ENCODE data around the gene LPCAT2.

LPCAT2 gene

DNA sequence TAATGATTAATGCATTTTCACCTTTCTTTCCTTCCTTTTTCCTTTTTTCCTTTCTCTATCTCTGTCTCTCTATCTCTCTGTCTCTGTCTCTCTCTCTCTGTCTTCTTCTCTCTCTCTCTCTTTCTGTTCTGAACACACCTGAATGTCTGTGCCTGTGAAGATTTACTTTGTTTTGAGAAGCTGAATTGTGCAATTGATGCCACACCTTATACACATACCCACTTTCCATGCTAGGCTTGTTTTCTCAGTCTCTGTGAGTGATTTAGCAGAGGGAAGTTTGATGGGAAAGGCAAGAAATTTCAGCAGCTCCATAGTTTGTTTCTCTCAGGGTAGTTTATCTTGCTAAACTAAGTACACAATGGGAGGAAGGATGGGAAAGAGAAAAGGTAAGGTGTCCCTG is 48.3 kb downstream of the LPCAT2 start:
- no peak for DNase-seq

DNA sequence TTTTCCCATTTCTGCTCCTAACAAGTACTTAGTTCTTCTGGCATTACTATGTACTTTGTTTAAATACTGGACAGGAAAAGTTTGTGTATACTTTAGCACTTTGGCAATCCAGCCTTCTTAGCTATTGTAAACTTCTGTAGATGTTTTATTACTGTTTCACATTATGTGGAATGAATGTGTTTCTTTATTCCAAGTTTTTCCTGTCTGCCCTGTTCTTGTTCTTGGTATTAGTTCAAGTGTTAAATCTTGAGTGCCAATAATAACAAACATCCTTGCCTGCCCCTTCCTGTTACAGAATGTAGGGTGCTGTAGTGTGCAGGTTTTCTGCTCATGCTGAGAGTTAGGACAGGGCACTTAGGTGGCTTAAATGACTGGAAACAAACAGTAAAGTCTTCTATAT is 50.4 kb downstream of the LPCAT2 start:
- no peak for DNase-seq

DNA sequence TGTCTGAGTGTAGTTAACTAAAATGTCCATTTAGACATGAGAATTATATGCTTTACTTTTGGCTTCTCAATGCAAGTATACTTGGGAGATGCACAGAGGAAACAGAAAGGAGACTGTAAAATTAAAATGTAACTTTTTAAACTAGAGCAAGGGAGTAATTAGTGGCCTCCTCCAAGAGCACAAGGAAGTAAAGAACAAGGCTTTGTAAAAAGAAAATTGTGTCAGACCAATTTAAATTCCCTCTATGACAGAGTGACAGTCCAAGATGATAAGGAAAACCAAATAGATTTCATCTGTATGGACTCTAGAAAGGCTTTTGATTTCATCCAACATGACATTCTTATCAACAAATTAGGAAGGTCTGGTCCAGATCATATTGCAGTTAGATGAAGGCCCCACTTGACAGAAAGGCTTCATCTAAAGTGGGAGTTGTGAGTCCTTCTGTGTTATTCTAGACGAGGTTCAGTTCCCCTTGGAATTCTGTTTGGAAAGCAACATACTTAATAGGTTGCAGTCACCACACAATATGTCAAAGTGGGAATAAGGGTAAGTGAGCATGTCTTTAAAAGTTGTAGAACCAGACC is 51.2 kb downstream of the LPCAT2 start:
- DNase-seq = no peak

DNA sequence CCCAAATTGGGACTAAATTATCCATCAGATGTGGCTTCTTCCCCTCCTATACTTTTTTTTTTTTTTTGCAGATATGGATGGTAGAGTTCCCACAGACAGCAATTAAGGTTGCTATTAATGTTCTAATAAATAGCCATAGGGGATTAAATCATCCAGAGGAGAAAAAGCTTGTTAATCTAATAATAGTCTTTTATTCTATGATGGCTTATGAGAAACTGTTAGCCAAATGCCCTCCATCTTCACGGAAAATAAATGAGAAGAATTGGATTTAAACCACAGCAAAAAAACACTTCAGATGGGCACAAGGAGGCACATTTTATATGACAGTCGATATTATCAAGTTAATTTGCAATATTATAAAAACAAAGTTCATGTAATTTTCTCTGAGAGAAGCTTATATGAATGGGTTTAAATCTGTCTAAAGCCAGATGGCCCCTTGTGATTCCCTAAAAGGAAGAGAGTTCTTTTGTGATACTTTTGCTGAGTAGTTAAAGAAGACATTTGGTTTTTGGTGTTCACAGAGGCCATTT is 52.5 kb downstream of the LPCAT2 start:
- DNase-seq = no peak

DNA sequence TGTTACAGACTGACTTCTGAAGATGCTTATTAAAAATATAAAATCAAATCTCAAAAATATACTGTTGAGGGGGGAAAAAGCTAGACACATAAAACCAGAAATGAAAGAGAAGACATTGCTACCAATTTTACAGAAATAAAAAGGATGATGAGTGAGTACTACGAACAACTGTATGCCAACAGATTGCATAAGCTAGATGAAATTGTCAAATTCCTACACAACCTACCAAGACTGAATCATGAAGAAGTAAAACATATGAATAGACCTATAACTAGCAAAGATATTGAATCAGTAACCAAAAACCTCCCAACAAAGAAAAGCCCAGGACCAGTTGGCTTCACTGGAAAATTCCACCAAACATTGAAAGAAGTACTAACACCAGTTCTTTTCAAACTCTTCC is 54.1 kb downstream of the LPCAT2 start:
- no peak for DNase-seq

DNA sequence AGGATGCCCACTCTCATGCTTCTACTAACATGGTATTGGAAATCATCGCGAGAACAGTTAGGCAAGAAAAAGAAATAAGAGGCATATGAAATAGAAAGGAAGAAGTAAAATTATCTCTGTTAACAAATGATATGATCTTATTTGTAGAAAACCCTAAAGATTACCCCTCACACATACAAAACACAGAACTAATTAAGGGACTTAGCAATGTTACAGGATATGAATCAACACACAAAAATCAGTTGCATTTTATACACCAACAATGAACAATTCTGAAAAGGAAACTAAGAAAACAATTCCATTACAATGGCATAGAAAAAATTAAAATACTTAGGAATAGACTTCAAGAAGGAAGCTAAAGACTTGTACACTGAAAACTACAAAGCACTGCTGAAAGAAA is 54.9 kb downstream of the LPCAT2 start:
- DNase-seq = no peak

DNA sequence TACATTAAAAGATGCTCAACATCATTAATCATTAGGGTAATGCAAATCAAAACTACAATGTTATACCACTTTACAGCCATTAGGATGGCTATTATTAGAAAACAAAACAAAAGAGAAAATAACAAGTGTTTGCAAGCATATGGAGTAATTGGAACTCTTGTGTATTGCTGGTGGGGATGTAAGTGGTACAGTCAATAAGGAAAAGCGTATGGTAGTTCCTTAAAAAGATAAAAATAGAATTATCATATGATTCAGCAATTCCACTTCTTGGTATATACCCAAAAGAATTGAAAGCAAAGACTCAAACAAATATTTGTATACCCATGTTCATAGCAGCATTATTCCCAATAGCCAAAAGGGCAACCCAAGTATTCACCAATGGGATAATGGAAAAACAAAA is 56.2 kb downstream of the LPCAT2 start:
- DNase-seq = no peak

DNA sequence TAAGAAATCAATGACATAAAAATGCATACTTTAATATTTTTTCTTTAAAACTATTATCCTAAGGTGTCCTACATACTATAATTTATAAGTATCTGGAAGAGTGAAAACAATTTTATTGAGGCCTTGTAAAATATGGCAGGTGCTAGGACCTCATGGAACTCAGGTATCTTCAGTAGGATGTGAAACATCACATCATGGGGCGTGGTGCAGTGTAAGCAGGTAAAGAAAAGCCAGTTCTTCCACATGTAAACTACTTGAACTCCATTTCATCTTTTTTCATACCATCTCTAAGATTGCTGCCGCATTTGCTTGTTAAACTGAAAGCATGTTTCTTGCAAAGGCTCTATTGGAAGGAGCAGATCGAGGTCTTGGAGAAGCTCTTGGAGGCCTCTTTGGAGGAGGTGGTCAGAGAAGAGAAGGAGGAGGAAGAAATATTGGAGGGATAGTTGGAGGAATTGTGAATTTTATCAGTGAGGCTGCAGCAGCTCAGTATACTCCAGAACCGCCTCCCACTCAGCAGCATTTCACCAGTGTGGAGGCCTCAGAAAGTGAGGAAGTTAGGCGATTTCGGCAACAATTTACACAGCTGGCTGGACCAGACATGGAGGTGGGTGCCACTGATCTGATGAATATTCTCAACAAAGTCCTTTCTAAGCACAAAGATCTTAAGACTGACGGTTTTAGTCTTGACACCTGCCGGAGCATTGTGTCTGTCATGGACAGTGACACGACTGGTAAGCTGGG is 57.7 kb downstream of the LPCAT2 start, which contains the start of gene CAPNS2:
Gene CAPNS2, plus strand, starts transcription at position 253 of the 744 bp plus-strand sequence. Its CDS starts 73 bp downstream, at position 326.
- DNase-seq = no peak

DNA sequence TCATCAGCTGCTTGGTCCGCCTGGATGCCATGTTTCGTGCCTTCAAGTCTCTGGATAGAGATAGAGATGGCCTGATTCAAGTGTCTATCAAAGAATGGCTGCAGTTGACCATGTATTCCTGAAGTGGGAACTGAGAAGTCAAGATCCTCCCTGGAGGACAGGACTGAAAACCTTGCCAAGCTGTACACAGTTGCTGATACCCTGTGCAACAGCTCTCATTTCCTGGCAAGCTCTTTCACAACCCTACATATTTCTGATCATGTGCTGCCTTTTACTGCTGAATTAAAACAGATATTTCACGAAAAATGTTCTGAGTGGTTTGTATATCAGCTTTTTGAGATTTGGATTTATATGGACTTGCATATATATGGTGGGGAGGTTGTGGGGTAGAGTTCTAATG is 58.5 kb downstream of the LPCAT2 start:
- DNase-seq = no peak

DNA sequence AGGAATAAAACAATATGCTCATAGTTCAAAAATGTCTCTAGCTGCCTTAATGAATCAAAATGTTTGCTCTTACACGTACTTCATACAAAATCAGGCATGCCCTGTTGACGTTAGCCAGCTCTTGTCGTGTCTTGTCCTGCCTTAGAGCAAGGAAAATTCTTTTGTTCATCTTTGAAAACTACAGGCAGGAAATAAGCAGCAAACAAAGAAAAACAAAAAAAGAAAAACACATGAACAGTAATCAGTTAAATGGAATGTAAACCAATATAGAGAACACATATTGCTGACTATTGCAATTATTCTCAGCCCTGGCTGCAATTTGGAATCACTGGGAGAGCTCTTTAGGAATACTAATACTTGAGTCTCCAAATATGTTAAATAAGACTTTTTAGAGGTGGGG is 59.3 kb downstream of the LPCAT2 start:
- no peak for DNase-seq

DNA sequence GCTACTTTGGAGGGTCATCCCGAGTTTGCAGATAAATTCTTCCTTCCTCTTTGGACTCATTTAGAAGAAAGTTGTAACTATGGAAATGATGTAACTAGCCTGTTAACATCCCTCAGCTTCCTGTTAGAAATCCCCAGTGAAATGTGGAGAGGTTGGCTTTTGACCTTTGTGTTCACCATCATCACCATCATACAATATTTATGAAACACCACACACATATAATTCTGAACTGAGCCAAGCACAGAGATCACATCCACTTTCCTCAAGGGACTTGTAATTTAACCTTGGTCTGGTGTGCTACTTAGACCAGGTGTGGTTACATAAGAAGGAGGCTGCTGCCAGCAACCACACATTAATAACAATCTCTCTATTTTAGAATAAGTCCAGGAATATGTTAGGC is 60.2 kb downstream of the LPCAT2 start:
- DNase-seq = peak; percentile 2

DNA sequence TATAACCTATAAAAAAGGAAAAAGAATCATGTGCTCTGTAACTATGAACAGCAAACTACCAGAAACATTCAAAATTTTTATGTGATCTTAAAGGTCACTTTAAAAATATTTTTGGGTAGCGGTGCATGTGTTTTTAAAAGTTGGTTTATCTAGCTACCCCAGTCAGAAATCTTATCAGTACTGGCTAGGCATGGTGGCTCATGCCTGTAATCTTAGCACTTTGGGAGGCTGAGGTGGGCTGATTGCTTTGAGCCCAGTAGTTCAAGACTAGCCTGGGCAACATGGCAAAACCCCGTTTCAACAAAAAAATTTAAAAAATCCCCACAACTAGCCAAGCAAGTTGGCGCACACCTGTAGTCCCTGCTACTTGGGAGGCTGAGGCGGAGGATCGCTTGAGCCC is 61.3 kb downstream of the LPCAT2 start:
- no peak for DNase-seq

DNA sequence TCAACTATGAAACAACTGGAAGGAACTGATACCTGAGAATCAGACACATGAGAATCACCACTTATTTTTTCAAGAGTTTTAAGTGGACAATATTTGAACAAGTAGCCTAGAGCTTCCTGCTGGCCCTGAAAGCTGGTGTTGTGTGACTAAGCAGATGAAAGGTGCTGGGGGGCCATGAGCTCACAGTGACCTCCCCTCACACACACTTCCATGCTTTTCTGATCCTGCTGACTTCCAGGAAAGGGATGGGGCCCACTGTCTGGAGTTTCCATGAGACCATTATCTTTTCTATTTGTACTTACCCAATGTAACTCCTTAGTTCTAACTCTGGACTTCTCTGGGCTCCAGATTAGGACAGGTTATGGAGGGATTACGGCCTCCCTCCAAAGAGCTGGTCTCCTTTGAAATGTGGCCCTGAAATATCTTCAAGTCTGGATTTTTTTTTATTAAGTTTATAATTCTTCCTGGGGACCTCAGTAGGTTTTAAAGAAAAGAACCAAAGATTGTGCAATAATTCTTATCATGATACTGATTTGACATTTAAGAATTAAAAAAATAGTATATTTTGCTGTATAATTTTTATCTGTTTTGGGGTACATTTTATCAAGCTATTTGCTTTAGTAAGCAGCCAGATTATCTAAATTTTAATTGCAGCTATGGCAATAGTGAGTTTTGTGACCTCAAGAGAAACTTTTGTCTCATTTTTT is 62.5 kb downstream of the LPCAT2 start:
- no peak for DNase-seq

DNA sequence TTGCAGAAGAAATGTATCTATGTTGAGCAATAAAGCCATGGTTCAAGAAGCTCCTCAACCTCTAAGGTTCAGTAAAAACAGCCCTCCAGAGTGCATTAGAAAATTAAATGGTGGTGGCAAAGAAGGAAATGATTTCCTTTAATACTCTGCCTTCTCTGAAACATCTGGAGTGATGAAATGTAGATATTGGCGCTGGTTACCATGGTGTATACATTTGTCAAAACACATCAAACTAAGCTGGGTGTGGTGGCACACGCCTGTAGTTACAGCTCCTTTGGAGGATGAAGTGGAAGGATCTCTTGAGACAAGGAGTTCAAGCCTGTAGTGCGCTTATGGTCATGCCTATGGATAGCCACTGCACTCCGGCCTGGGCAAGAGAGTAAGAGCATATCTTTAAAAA is 63.6 kb downstream of the LPCAT2 start:
- DNase-seq = peak; percentile 0

DNA sequence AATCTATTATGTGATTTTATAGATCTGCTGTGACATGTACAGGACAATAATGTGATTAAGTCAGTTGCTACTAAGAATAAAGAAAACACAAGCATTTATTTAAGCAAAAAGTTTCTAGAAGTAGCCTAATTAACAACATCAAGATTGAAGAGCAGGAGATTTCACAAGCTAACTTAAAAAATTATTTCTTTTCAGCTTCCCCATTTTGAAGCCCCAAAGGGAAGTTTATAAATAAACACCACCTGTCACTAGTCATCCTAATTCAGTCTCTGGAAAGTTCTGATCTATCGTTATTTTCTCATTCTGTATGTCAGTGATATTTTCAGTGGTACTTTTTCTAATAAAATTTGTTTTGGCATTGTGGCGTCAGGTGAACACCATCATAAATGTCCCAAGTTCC is 65.9 kb downstream of the LPCAT2 start:
- DNase-seq = no peak

DNA sequence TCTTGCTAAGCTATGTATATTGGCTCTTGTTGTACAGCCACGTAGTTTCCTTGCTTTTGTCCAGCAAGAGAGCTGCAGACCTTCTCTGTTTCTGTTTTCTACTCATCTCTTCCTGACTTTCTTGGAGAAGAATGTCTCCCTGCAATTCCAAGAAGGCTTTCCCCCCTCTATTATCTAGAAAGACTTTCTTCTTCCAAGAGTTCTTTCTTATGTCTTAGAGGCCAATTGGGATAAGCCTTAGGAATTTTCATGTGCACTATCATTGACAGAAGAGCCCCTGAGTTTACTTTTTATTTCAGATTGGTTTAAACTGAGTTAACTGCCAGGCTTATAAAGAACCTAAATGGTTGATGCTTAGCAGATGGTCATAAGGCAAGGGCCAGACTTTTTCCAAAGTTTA is 66.6 kb downstream of the LPCAT2 start:
- DNase-seq = no peak

DNA sequence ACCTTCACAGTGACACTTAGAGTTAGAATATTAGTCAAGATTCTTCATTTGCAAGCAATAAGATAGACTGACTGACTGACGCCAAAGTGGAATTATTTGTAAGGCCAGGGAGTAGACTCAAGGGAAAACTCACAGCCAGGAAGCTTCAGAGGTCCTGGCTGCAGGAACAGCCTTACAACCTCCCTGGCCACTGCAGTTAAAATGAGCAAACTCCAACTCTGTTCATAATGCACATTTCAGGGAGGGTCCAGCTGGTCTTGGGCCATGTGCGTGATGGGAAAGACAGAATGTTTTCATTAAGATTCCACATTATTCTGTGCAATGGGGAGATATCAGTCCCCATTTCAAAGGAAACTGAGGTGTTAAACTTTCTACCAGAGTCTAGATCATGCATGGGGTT is 67.5 kb downstream of the LPCAT2 start:
- no peak for DNase-seq

DNA sequence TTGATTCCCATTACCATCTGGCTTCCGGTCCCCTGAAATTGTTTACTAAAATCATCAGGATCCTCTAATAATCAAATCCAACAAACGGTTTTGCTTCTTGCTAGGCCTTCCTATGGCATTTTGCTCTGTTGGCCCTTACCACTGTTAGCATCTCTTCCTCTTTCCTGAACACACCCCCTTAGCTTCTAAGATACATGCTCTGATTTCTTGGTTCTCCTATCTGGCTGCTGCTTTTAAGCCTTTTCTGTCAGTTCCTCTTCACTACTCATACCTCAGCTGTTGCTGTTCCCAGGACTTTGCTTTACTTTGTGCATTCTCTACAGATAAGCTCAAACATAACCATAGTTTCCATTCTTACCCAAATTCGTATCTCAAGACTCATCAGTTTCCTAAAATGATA is 69.0 kb downstream of the LPCAT2 start:
- DNase-seq = no peak

DNA sequence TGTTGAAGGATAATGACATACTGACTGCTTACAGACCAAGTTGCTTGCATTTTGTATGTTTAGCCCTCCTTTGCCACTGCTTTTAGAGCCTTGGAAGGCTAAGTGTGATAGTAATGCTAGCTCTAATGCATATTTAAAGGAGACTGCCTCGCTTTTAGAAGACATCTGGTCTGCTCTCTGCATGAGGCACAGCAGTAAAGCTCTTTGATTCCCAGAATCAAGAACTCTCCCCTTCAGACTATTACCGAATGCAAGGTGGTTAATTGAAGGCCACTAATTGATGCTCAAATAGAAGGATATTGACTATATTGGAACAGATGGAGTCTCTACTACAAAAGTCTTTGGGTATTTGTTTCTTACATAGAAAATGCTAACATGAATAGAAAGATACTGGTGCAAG is 76.8 kb downstream of the LPCAT2 start:
- peak; percentile 63 for DNase-seq

DNA sequence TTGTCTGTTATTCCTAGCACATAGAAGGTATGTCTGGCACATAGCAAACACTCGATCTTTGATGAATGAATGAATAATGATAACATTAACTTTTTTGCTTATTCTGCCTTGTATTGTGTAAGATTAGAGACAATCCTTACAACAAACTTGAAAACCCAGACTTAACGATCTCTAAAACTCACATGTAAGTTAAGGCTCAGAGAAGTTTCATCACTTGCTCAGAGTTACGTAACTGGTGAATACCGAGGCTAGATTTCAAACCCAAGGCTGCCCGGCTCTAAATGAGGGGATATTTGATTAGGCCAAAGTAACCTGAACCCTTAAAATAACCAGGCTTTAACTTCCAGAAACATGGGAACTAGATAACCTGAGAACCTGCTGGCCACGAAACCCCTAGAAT is 79.9 kb downstream of the LPCAT2 start:
- no peak for DNase-seq

DNA sequence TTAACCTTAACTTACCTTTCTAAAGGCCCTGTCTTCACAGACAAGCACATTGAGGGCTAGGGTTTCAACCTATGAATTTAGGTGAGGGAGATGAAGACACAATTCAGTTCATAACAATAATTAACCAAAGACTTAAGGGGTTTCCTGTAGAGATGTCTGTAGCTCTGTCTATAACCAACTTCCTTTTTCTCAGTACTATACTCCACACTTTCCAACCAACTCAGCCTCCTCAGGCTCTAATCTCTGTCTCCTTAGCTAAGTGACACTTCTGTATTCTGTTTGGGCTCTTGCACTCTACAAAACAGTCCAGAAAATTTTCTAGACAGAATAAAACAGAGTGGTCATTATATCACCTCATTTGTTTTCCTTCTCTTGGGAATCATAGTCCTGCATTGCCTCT is 83.4 kb downstream of the LPCAT2 start:
- no peak for DNase-seq

DNA sequence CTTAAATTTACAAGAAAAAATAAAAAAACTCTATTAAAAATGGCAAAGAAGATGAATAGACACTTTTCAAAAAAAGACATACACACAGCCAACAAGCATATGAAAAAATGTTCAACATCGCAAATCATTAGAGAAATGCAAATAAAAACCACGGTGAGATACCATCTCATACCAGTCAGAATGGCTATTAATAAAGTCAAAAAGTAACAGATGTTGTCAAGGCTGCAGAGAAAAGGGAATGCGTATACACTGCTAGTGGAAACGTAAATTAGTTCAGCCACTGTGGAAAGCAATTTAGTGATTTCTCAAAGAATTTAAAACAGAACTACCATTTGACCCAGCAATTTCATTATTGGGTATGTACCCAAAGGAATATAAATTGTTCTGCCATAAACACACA is 89.1 kb downstream of the LPCAT2 start:
- DNase-seq = no peak

DNA sequence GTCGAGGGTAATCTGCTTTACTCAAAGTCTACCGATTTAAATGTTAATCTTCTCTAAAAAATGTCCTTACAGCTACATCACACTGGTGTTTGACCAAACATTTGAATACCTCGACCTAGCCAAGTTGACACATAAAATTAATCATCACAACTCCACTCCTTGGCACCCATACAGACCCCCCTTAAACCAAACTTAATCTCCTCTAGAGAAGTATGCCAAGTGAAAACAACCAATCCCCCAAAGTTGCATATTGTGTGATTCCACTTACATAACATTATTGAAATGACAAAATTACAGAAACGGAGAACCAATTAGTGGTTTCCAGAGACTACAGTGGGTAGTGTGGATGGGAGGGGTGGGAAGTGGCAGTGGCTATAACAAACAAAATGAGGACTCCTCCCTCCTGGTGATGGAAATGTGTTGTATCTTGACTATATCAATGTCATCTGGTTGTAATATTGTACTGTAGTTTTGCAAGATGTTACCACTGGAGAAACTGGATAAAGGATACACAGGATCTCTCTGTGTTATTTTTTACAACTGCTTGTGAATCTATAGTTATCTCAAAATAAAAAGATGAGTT is 97.0 kb downstream of the LPCAT2 start:
- no peak for DNase-seq
